T-helper 9 cell (primary cell): ENCODE results near the gene SPTLC3.

Source experiments
- DNase-seq: peaks from one replicate; pipeline ENCODE4 v3.0.0-alpha.2; 2020

Gene SPTLC3

GRCh38 chr20:13202565-13202964 lies 193.8 kb downstream of the SPTLC3 start:
- DNase-seq, result no peak

GRCh38 chr20:13205425-13205824 lies 196.7 kb downstream of the SPTLC3 start:
- DNase-seq, result no peak

GRCh38 chr20:13205848-13206434 lies 197.2 kb downstream of the SPTLC3 start:
- DNase-seq, result no peak

- DNase-seq, result no peak
Observed at GRCh38 chr20:13207016-13207415, 198.2 kb downstream of the SPTLC3 start.

GRCh38 chr20:13211956-13212618 lies 203.3 kb downstream of the SPTLC3 start:
- DNase-seq, result no peak

GRCh38 chr20:13212750-13213149 lies 204.0 kb downstream of the SPTLC3 start:
- DNase-seq, result no peak

- no peak for DNase-seq
Observed at GRCh38 chr20:13213335-13213734, 204.6 kb downstream of the SPTLC3 start.

GRCh38 chr20:13216533-13216932 lies 207.8 kb downstream of the SPTLC3 start:
- DNase-seq, result no peak
